GM21447 (cell line): ENCODE measurements around the gene CCDC192.
A peak's percentile ranks its signal among the peaks of the same experiment; 100 is the strongest.
"Not testable (repeated sequence)": the region's sequence is repeated elsewhere in the genome, so short reads cannot be mapped to it uniquely, and the experiment has no call there.

Experiments used
- ATAC-seq: cut with Tn5 transposase; IDR thresholded peaks from one replicate; pipeline ENCODE4 v1.9.1; 2021; ENCODE audit not compliant: unreplicated experiment

CCDC192 gene

GRCh38 chr5:127697894-127698600, 5.1 kb upstream of the CCDC192 start:
- ATAC-seq, result no peak

GRCh38 chr5:127699416-127699815, 3.8 kb upstream of the CCDC192 start:
- ATAC-seq, result no peak

- ATAC-seq, result no peak
Measured at GRCh38 chr5:127700237-127700766, 2.9 kb upstream of the CCDC192 start.

- ATAC-seq, result no peak
Measured at GRCh38 chr5:127702434-127702833, 757 bp upstream of the CCDC192 start.

GRCh38 chr5:127705120-127705892, 2.1 kb downstream of the CCDC192 start:
- no peak for ATAC-seq

- ATAC-seq, result no peak
Measured at GRCh38 chr5:127706691-127707090, 3.5 kb downstream of the CCDC192 start.

- ATAC-seq, result no peak
Measured at GRCh38 chr5:127707209-127707608, 4.0 kb downstream of the CCDC192 start.

- not testable (repeated sequence) for ATAC-seq
Measured at GRCh38 chr5:127713083-127713482, 9.9 kb downstream of the CCDC192 start.

- ATAC-seq, result no peak
Measured at GRCh38 chr5:127718181-127718580, 15.0 kb downstream of the CCDC192 start.

GRCh38 chr5:127723571-127723970, 20.4 kb downstream of the CCDC192 start:
- no peak for ATAC-seq

GRCh38 chr5:127725673-127726072, 22.5 kb downstream of the CCDC192 start:
- no peak for ATAC-seq

GRCh38 chr5:127732963-127733362, 29.8 kb downstream of the CCDC192 start:
- ATAC-seq, result no peak

GRCh38 chr5:127739348-127739747, 36.2 kb downstream of the CCDC192 start:
- ATAC-seq, result not testable (repeated sequence)

- ATAC-seq, result no peak
Measured at GRCh38 chr5:127739807-127740384, 36.7 kb downstream of the CCDC192 start.

- ATAC-seq, result no peak
Measured at GRCh38 chr5:127741412-127741811, 38.2 kb downstream of the CCDC192 start.

GRCh38 chr5:127744241-127744640, 41.0 kb downstream of the CCDC192 start:
- no peak for ATAC-seq

GRCh38 chr5:127746756-127747155, 43.6 kb downstream of the CCDC192 start:
- no peak for ATAC-seq

- ATAC-seq, result not testable (repeated sequence)
Measured at GRCh38 chr5:127752503-127753265, 49.5 kb downstream of the CCDC192 start.

GRCh38 chr5:127754259-127754658, 51.1 kb downstream of the CCDC192 start:
- no peak for ATAC-seq

GRCh38 chr5:127754706-127755105, 51.5 kb downstream of the CCDC192 start:
- ATAC-seq, result no peak

GRCh38 chr5:127757576-127757975, 54.4 kb downstream of the CCDC192 start:
- ATAC-seq, result peak; percentile 87
